Hepatocyte (in vitro differentiated cells): ENCODE measurements around the gene HS1BP3. TPM values are rescaled to one million over a fixed set of nuclear protein-coding genes. Genes with fewer than 3 reads are reported as not detected.

ENCODE experiments used
- DNase-seq: peaks from one replicate; pipeline ENCODE4 v3.0.0-alpha.2; 2016; ENCODE audit warnings: low spot score
- H2AFZ ChIP-seq: fragments of 200-600 bp; sonication (generic); 2 replicates; pipeline ENCODE4 v1.6.0; 2016; ENCODE audit warnings: antibody characterized with exemption, mild to moderate bottlenecking
- H3K27ac ChIP-seq: fragments of 200-600 bp; sonication (generic); 2 replicates; pipeline ENCODE4 v1.5.1; 2016; ENCODE audit warnings: mild to moderate bottlenecking
- H3K27me3 ChIP-seq: fragments of 200-600 bp; sonication (generic); 2 replicates; pipeline ENCODE4 v1.6.1; 2016
- H3K36me3 ChIP-seq: fragments of 200-600 bp; sonication (generic); replicated peaks from 2 replicates; pipeline ENCODE4 v1.5.1; 2016; ENCODE audit warnings: low read depth; ENCODE audit not compliant: insufficient read depth
- H3K4me1 ChIP-seq: fragments of 200-600 bp; sonication (generic); 2 replicates; pipeline ENCODE4 v1.5.1; 2016; ENCODE audit warnings: mild to moderate bottlenecking, moderate library complexity; ENCODE audit not compliant: insufficient read depth
- H3K4me2 ChIP-seq: fragments of 200-600 bp; sonication (generic); 2 replicates; pipeline ENCODE4 v1.6.0; 2016
- H3K4me3 ChIP-seq: fragments of 200-600 bp; sonication (generic); 2 replicates; pipeline ENCODE4 v1.5.1; 2016; ENCODE audit warnings: mild to moderate bottlenecking
- H3K79me2 ChIP-seq: fragments of 200-600 bp; sonication (generic); 2 replicates; pipeline ENCODE4 v1.6.0; 2017; ENCODE audit warnings: mild to moderate bottlenecking
- H3K9me2 ChIP-seq: fragments of 200-600 bp; sonication (generic); replicated peaks from 2 replicates; pipeline ENCODE4 v1.6.0; 2017; ENCODE audit warnings: mild to moderate bottlenecking; ENCODE audit not compliant: insufficient read depth
- H3K9me3 ChIP-seq: fragments of 200-600 bp; sonication (generic); 2 replicates; pipeline ENCODE4 v1.5.1; 2016; ENCODE audit warnings: low read depth, mild to moderate bottlenecking
- H4K20me1 ChIP-seq: fragments of 200-600 bp; sonication (generic); 2 replicates; pipeline ENCODE4 v1.6.0; 2016; ENCODE audit warnings: mild to moderate bottlenecking; ENCODE audit not compliant: insufficient read depth, poor library complexity, severe bottlenecking
- EZH2 ChIP-seq: fragments of 200-600 bp; sonication (generic); IDR thresholded peaks from 2 replicates; pipeline ENCODE4 v1.6.1; 2016; ENCODE audit warnings: antibody characterized with exemption, mild to moderate bottlenecking, borderline replicate concordance
- EZH2phosphoT487 ChIP-seq: fragments of 200-600 bp; sonication (generic); IDR thresholded peaks from one replicate; pipeline ENCODE4 v1.6.1; 2018; ENCODE audit warnings: antibody characterized with exemption, mild to moderate bottlenecking, low read depth, moderate library complexity; ENCODE audit not compliant: unreplicated experiment, severe bottlenecking
- WGBS: methylation state at CpG from one replicate; pipeline ENCODE4 v1.1.6; 2016; ENCODE audit warnings: low lambda C conversion rate; ENCODE audit errors: missing lambda C conversion rate; 5-methylcytosine and 5-hydroxymethylcytosine counted together
- polyA plus RNA-seq: library from polyadenylated mRNA; unstranded; fragments of >200 nt; fragmentation: Nextera tagmentation; extraction: Ambion mirVana; gene quantifications from 2 replicates; pipeline ENCODE4 v1.2.1, GENCODE V29; 2016
- total RNA-seq: library from RNA; depleted of rRNA; stranded (reverse); fragments of >200 nt; gene quantifications from 2 replicates; pipeline ENCODE4 v1.2.3, GENCODE V29; 2014
- TF ChIP-seq, protein P1 (sequence below): fragments of 200-600 bp; sonication (generic); IDR thresholded peaks from 2 replicates; pipeline ENCODE4 v1.5.1; 2016; ENCODE audit warnings: antibody characterized with exemption, mild to moderate bottlenecking; ENCODE audit not compliant: poor library complexity

Gene HS1BP3
- total and polyA plus RNA-seq, 2 experiments from 2014 or later: 26.8 to 29.6 TPM

DNA sequence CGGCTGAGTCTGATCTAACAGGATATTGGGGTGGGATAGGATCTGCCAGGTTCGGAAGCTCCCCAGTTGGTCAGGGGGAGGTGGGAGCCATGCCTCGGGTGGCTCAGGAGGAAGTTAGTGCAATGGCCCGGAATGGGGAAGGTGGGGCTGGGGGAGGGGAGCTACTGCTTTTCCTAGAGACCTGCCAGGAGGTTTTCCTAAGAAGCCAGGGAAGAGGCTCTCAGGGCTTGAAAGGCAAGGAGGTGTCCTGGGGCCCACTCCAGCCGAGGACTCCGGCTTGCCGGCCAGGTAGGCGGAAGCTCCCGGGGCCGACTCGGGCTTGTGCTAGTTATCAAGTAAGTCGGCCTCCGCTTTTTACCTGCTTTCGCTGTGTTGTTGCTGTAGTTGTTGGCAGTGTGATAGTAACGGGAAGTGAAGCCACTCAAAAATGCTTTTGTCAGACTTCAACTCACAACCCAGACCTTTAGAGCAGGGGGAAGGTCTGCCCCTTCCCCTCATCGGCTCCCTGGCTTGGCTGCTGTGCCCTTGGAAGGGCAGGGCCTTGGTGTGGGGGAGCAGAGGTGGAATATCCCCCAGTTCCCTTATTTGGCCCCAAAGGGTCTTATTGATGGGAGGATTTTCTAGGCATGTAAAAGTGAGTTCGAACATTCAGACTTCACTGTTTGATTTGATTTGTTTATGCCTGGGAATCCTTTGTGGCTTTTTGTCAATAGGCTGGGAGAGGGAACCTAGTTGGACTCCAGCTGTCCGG is 21.5 kb upstream of the HS1BP3 start:
- no peak overlapping the region for H3K4me3 ChIP-seq
- no peaks in the 10 kb centered on the region for H3K9me3 ChIP-seq
- H3K36me3 ChIP-seq: no peaks in the 10 kb centered on the region
- H2AFZ ChIP-seq: no peak overlapping the region
- TF ChIP-seq, protein P1, sequence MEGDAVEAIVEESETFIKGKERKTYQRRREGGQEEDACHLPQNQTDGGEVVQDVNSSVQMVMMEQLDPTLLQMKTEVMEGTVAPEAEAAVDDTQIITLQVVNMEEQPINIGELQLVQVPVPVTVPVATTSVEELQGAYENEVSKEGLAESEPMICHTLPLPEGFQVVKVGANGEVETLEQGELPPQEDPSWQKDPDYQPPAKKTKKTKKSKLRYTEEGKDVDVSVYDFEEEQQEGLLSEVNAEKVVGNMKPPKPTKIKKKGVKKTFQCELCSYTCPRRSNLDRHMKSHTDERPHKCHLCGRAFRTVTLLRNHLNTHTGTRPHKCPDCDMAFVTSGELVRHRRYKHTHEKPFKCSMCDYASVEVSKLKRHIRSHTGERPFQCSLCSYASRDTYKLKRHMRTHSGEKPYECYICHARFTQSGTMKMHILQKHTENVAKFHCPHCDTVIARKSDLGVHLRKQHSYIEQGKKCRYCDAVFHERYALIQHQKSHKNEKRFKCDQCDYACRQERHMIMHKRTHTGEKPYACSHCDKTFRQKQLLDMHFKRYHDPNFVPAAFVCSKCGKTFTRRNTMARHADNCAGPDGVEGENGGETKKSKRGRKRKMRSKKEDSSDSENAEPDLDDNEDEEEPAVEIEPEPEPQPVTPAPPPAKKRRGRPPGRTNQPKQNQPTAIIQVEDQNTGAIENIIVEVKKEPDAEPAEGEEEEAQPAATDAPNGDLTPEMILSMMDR: no peak
- TF ChIP-seq EZH2: no peak
- no peak for TF ChIP-seq EZH2phosphoT487
- H3K4me2 ChIP-seq: peak overlapping the region; percentile 25
- H3K27ac ChIP-seq: no peak overlapping the region
- no peak for DNase-seq
- H3K4me1 ChIP-seq: peaks cover 22% of the 10 kb centered on the region
- 23% methylated on average over 16 of the region's 18 CpGs for WGBS
- H3K27me3 ChIP-seq: peaks cover 70% of the 10 kb centered on the region
- H4K20me1 ChIP-seq: no peaks in the 10 kb centered on the region
- H3K9me2 ChIP-seq: no peaks in the 10 kb centered on the region
- no peaks in the 10 kb centered on the region for H3K79me2 ChIP-seq

DNA sequence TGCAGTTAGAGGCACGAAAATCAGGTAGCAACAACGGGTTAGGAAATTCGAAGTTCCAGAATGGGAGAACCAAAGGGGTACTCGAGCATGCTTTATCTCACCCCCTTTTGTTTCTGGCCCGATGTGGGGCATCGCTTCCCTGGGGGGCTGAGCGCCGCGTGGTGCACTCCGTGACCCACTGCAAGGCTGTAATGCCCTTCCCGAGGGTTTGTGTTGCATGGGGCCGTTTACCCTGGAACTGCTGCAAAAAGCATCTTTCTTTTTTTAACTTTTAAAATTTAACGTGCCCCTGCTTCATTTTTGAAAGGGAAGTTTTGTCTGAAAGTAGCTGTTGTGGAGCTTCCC is 20.8 kb upstream of the HS1BP3 start:
- DNase-seq: no peak
- H3K36me3 ChIP-seq: no peaks in the 10 kb centered on the region
- no peaks in the 10 kb centered on the region for H3K9me3 ChIP-seq
- H3K4me1 ChIP-seq: peaks cover 23% of the 10 kb centered on the region
- H3K79me2 ChIP-seq: no peaks in the 10 kb centered on the region
- no peaks in the 10 kb centered on the region for H3K9me2 ChIP-seq
- peak; percentile 13 for TF ChIP-seq EZH2phosphoT487
- TF ChIP-seq, protein P1: no peak
- no peak overlapping the region for H2AFZ ChIP-seq
- peaks cover 71% of the 10 kb centered on the region for H3K27me3 ChIP-seq
- no peaks in the 10 kb centered on the region for H4K20me1 ChIP-seq
- no peak overlapping the region for H3K4me2 ChIP-seq
- whole genome bisulfite sequencing: 15% methylated on average over 13 of the region's 13 CpGs
- H3K4me3 ChIP-seq: no peak overlapping the region
- H3K27ac ChIP-seq: no peak overlapping the region

DNA sequence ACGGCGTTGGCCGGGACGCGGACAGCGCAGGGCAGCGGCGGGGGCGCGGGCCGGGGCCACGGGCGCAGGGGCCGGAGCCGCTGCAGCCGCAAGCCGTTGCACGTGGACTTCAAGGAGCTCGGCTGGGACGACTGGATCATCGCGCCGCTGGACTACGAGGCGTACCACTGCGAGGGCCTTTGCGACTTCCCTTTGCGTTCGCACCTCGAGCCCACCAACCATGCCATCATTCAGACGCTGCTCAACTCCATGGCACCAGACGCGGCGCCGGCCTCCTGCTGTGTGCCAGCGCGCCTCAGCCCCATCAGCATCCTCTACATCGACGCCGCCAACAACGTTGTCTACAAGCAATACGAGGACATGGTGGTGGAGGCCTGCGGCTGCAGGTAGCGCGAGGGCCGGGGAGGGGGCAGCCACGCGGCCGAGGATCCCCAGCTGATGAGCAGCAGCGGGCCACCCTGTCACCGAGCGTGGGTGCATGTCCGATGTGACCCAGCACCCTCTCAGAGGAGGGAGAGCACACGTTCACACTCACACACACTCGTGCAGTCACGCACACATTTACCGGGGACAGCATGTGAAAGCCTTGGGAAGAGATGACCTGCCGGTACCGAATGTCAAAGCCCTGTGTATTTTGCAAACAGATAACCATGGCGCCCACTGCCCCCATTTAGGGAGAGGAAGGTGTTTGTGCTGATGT is 20.3 kb upstream of the HS1BP3 start:
- H3K79me2 ChIP-seq: no peaks in the 10 kb centered on the region
- WGBS: 12% methylated on average over 36 of the region's 60 CpGs
- no peaks in the 10 kb centered on the region for H3K36me3 ChIP-seq
- no peak for DNase-seq
- no peak overlapping the region for H3K27ac ChIP-seq
- no peaks in the 10 kb centered on the region for H3K9me2 ChIP-seq
- H2AFZ ChIP-seq: peak overlapping the region; percentile 49
- TF ChIP-seq EZH2 (peak; percentile 92), EZH2phosphoT487 (peak; percentile 42)
- TF ChIP-seq, protein P1: no peak
- H3K9me3 ChIP-seq: no peaks in the 10 kb centered on the region
- no peak overlapping the region for H3K4me3 ChIP-seq
- H3K4me1 ChIP-seq: peaks cover 29% of the 10 kb centered on the region
- H3K4me2 ChIP-seq: peak overlapping the region; percentile 66
- H4K20me1 ChIP-seq: no peaks in the 10 kb centered on the region
- H3K27me3 ChIP-seq: peaks cover 76% of the 10 kb centered on the region
